H7 (cell line): ENCODE data around the gene SARM1. TPM values are rescaled to one million over a fixed set of nuclear protein-coding genes. Genes with fewer than 3 reads are reported as not detected.

Experiments used
- DNase-seq: peaks from one replicate; pipeline ENCODE4 v3.0.0; 2012
- H3K27me3 ChIP-seq: 2 replicates; pipeline ENCODE4 v1.6.0; 2011; ENCODE audit warnings: mild to moderate bottlenecking, low read length; ENCODE audit not compliant: control insufficient read depth, insufficient read depth
- H3K36me3 ChIP-seq: replicated peaks from 2 replicates; pipeline ENCODE4 v1.5.1; 2011; ENCODE audit warnings: low read length; ENCODE audit not compliant: control insufficient read depth, insufficient read depth
- H3K4me3 ChIP-seq: 2 replicates; pipeline ENCODE4 v1.5.1; 2011; ENCODE audit warnings: low read depth, mild to moderate bottlenecking, control low read depth, low read length, moderate library complexity; ENCODE audit not compliant: insufficient read depth
- total RNA-seq: library from RNA; depleted of rRNA; stranded (reverse); fragments of >200 nt; shearing (Covaris generic); gene quantifications from 2 replicates; pipeline ENCODE4 v1.2.3, GENCODE V29; 2014

The SARM1 gene
- total RNA-seq, 1 experiment from 2014 or later: 0.62 TPM

DNA sequence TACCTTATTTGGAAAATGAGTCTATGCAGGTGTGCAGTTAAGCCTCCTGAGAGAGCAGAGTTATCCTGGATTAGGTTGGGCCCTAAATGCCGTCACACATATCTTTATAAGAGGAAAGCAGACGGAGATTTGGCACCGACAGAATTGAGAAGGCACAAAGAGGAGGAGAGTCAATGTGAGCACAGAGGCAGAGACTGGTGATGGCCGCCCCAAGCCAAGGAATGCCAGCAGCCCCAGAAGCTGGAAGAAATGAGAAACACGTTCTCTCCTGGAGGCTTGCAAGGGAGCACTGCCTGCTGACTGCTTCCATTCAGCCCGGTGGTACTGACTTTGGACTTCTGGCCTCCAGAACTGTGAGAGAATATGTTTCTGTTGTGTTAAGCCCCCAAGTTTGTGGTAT is 31.4 kb downstream of the SARM1 start:
- Histone ChIP-seq H3K27me3 (peaks cover 3% of the 10 kb centered on the region; the same call in 1 of the 2 replicates), H3K4me3 (no peak overlapping the region), H3K36me3 (peaks cover 4% of the 10 kb centered on the region)
- no peak for DNase-seq

GRCh38 chr17:28404007-28404406 is 32.5 kb downstream of the SARM1 start:
- DNase-seq: no peak
- H3K27me3 ChIP-seq: peaks cover 3% of the 10 kb centered on the region; the same call in 1 of the 2 replicates

DNA sequence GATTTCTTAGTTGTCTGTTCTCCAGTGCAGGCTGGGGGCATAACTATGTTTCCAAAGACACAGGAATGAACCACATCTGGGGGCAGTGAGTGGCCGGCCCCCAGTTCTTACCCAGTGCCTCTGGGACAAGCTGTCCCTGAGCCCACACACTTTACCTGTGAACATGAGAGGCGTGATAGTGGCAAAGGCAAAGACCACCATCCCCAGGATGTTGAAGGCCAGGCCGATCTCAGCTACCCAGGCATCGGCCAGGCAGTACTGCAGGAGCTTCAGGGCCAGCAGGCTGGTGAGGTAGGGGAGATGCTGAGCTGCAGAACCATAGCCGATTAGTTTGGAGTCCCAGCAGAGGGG is 32.9 kb downstream of the SARM1 start:
- no peak for DNase-seq
- Histone ChIP-seq H3K27me3 (peaks cover 3% of the 10 kb centered on the region; the same call in 1 of the 2 replicates), H3K36me3 (peaks cover 1% of the 10 kb centered on the region), H3K4me3 (no peak overlapping the region)

More at GRCh38 chr17:28404007-28404406, 32.5 kb downstream of the SARM1 start:
- H3K4me3 ChIP-seq: no peak overlapping the region
- H3K36me3 ChIP-seq: peaks cover 3% of the 10 kb centered on the region

GRCh38 chr17:28404812-28405570 is 33.5 kb downstream of the SARM1 start:
- H3K4me3 ChIP-seq: peak overlapping the region; percentile 68
- H3K27me3 ChIP-seq: peaks cover 3% of the 10 kb centered on the region; the same call in 1 of the 2 replicates
- DNase-seq: peak; percentile 60
- no peaks in the 10 kb centered on the region; the same call in 1 of the 2 replicates for H3K36me3 ChIP-seq

DNA sequence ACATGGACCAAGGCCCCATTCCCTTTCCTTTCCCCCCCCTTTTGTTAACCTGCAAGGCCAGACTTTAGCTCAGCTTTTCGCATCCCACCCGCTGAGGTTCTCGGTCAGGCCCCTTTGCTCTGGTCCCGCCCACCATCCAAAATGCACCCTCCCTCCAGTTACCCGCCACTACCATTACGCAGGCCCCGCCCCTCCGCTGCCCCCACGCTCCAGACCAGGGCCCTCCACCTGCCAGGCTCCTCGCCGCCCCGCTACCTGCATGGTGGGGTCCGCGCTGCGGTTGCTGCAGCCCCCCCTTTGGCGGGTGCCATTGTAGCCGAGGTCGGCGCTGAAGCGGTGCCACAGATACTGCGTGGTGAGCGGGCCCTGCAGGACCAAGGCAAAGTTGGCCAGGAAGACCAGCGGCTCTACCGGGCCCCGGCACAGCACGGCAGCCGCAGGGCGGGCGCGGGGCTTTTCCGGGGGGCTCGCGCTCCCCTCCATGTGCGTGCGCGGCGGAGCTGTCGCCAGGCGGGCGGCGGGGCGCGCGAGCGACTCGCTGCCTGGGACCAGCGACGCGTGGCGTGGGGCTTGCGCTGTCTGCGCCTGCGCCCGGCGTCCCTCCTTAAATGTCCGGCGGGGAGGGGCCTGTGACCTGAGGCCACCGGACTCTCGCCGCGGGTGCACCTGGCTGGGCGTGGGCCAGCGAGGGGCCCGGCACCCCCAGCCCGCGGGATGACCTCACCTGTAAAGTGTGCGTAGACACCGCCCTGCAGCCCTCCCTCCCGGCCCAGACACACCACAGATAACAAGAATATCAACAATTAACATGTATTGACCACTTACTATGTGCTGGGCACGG is 34.4 kb downstream of the SARM1 start, which contains the start of gene SLC46A1:
Gene SLC46A1 (minus strand): TSS at position 581 of the 841 bp plus-strand sequence. CDS start 98 bp downstream, at position 483.
- peak within 1 kb of the TSS; percentile 68 for H3K4me3 ChIP-seq
- DNase-seq: peak; percentile 92
- peaks cover 3% of the 10 kb centered on the region; the same call in 1 of the 2 replicates for H3K27me3 ChIP-seq
- H3K36me3 ChIP-seq: no peaks in the 10 kb centered on the region; the same call in 1 of the 2 replicates

GRCh38 chr17:28406473-28406814 is 35.0 kb downstream of the SARM1 start:
- Histone ChIP-seq H3K4me3 (peak overlapping the region; percentile 68), H3K27me3 (peaks cover 5% of the 10 kb centered on the region; the same call in 1 of the 2 replicates), H3K36me3 (no peaks in the 10 kb centered on the region; the same call in 1 of the 2 replicates)
- peak; percentile 51 for DNase-seq

GRCh38 chr17:28407130-28407973 is 35.9 kb downstream of the SARM1 start:
- H3K27me3 ChIP-seq: peaks cover 5% of the 10 kb centered on the region; the same call in 1 of the 2 replicates
- H3K36me3 ChIP-seq: no peaks in the 10 kb centered on the region; the same call in 1 of the 2 replicates
- DNase-seq: peak; percentile 72
- H3K4me3 ChIP-seq: no peak overlapping the region

GRCh38 chr17:28407974-28408306 is 36.4 kb downstream of the SARM1 start:
- no peaks in the 10 kb centered on the region; the same call in 1 of the 2 replicates for H3K36me3 ChIP-seq
- no peak overlapping the region for H3K4me3 ChIP-seq
- DNase-seq: no peak
- peaks cover 5% of the 10 kb centered on the region; the same call in 1 of the 2 replicates for H3K27me3 ChIP-seq

- Histone ChIP-seq H3K4me3 (no peak overlapping the region), H3K27me3 (peaks cover 18% of the 10 kb centered on the region), H3K36me3 (no peaks in the 10 kb centered on the region)
- no peak for DNase-seq
These were observed 40.6 kb downstream of the SARM1 start for GRCh38 chr17:28412099-28412498.

GRCh38 chr17:28413804-28414203 is 42.3 kb downstream of the SARM1 start:
- Histone ChIP-seq H3K27me3 (peaks cover 21% of the 10 kb centered on the region), H3K36me3 (no peaks in the 10 kb centered on the region), H3K4me3 (no peak overlapping the region)
- no peak for DNase-seq

DNA sequence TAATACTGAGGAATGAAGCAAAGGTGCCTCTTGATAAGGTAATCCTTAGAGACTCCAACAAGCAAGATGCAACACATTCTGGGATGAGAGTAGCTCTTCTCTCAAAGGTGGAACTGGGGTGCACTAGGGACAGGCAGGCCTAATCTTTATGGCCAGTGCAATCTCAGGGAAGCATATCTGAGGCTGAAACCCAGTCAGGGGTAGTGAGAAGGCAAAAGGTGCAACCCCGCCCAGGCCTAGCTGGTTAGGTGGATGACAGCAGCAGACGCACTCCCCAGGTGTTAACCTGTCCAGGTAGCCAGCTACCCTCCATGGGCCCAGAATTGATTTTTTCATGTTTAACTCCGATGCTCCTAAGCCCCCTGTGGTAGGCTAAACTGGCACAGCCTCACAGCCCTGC is 44.4 kb downstream of the SARM1 start:
- no peak for DNase-seq
- Histone ChIP-seq H3K36me3 (no peaks in the 10 kb centered on the region), H3K27me3 (peaks cover 21% of the 10 kb centered on the region), H3K4me3 (no peak overlapping the region)

DNA sequence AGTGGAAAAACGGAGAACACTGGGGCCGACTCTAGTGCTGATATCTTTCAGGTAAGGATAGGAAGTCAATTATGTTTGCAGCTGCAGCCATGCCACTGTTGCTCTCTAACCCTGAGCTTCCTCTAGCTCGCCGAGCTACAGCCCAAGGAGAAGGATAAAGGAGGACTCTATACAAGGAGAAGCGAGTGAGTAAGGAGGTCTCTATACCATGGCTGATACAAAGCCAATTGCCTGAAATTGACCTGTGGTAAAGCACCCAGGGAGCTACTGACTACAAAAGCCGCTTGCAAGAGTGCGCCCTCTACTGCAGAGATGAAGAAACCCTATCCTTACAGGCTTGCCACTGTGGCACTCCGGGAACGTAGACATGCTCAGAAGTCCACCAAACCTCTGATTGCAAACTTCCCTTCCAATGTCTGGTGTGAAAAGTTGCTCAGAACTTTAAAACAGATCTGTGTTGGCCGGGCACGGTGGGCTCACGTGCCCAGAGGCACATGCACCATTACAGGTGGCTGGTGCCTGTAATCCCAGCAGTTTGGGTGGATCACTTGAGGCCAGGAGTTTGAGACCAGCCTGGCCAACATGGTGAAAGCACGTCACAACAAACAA is 45.3 kb downstream of the SARM1 start:
- peak; percentile 72 for DNase-seq
- Histone ChIP-seq H3K36me3 (no peaks in the 10 kb centered on the region), H3K27me3 (peaks cover 19% of the 10 kb centered on the region), H3K4me3 (no peak overlapping the region)

- DNase-seq: no peak
- Histone ChIP-seq H3K4me3 (no peak overlapping the region), H3K36me3 (no peaks in the 10 kb centered on the region), H3K27me3 (peaks cover 4% of the 10 kb centered on the region; the same call in 1 of the 2 replicates)
These were observed 50.4 kb downstream of the SARM1 start for GRCh38 chr17:28421787-28422305.
